GM12801 (cell line): Measurements from ENCODE around the gene TUBB3.

Experiments used
- CTCF ChIP-seq: IDR thresholded peaks from one replicate; pipeline ENCODE4 v1.5.1; 2011; ENCODE audit warnings: control low read depth; ENCODE audit not compliant: insufficient read length; ENCODE audit errors: extremely low read depth

The TUBB3 gene

GRCh38 chr16:89911375-89911774, 11.8 kb upstream of the TUBB3 start:
- no peak for TF ChIP-seq CTCF

GRCh38 chr16:89912143-89912542, 11.0 kb upstream of the TUBB3 start:
- no peak for TF ChIP-seq CTCF

GRCh38 chr16:89912627-89913026, 10.5 kb upstream of the TUBB3 start:
- no peak for TF ChIP-seq CTCF

GRCh38 chr16:89913408-89914387, 9.4 kb upstream of the TUBB3 start:
- TF ChIP-seq CTCF: no peak

GRCh38 chr16:89915303-89916232, 7.6 kb upstream of the TUBB3 start:
- no peak for TF ChIP-seq CTCF

GRCh38 chr16:89917773-89918452, 5.2 kb upstream of the TUBB3 start:
- TF ChIP-seq CTCF: no peak
